Esophagus muscularis mucosa (tissue), 4 donors: Measurements from ENCODE around the gene GABRB3.

ENCODE experiments used
- EP300 ChIP-seq: sonication (generic); formaldehyde crosslinking; IDR thresholded peaks from one replicate; pipeline ENCODE4 v1.6.1; 2017; ENCODE audit warnings: antibody characterized with exemption
- POLR2A ChIP-seq: fragments of 450-650 bp; IDR thresholded peaks from one replicate; pipeline ENCODE4 v1.6.1; 2017; ENCODE audit warnings: antibody characterized with exemption, moderate library complexity, mild to moderate bottlenecking, low read depth
- POLR2AphosphoS5 ChIP-seq, 2 donors: sonication (generic); formaldehyde crosslinking; IDR thresholded peaks; one replicate each; pipeline ENCODE4 v1.6.1; 2017; ENCODE audit warnings: antibody characterized with exemption in 2 of 2
- TF ChIP-seq, protein P1 (sequence below), 3 experiments: fragments of 200-600 bp in 2 of 3; fragments of 450-650 bp in 1 of 3; sonication (generic) in 2 of 3; IDR thresholded peaks; one replicate each; pipeline ENCODE4 v1.5.1; 2017 to 2019; ENCODE audit warnings: antibody characterized with exemption in 3 of 3, mild to moderate bottlenecking in 2 of 3, moderate library complexity in 1 of 3

DNA sequence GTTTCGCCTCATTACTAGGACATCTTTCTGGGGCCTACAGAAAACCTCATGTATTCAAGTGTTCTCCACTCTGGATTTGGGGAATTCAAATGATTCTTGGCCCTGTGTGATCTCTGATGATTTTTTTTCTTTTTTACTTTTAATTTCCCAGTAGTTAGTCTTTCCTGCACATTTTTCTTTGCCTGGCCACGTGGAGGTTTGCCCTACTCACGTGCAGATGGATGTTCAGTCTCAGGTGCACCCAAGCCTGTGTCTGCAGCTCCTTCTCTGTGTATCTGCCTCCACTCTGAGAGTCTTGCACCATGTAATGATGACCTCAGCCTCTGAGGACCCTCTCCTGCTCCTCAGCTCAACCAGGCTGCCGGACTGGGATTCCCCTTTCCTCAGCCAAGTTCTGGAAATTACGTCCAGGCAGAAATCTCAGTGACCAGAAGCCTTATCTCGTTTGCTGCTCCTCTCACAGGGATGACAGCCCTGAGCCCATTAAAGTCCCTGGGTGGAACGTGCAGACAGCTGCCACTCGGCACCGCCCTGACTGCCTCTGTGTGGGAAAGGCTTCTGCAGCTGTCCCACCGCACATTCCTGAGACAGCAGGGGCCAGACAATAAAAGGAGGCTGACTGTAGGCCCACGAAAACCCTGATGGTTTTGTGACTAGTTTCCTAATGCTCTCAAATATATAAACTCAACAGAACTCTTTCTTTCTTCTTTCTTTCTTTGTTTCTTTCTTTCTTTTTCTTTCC is 31.4 kb upstream of the GABRB3 start:
- TF ChIP-seq POLR2AphosphoS5 (IDR thresholded peaks at IDR 0.05) (no peak), POLR2A (no peak), EP300 (no peak)
- TF ChIP-seq, protein P1, sequence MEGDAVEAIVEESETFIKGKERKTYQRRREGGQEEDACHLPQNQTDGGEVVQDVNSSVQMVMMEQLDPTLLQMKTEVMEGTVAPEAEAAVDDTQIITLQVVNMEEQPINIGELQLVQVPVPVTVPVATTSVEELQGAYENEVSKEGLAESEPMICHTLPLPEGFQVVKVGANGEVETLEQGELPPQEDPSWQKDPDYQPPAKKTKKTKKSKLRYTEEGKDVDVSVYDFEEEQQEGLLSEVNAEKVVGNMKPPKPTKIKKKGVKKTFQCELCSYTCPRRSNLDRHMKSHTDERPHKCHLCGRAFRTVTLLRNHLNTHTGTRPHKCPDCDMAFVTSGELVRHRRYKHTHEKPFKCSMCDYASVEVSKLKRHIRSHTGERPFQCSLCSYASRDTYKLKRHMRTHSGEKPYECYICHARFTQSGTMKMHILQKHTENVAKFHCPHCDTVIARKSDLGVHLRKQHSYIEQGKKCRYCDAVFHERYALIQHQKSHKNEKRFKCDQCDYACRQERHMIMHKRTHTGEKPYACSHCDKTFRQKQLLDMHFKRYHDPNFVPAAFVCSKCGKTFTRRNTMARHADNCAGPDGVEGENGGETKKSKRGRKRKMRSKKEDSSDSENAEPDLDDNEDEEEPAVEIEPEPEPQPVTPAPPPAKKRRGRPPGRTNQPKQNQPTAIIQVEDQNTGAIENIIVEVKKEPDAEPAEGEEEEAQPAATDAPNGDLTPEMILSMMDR (IDR thresholded peaks at IDR 0.05), result no peak
